GM12878 (cell line): Measurements from ENCODE around the gene TES. TPM values are rescaled to one million over a fixed set of nuclear protein-coding genes. Genes with fewer than 3 reads are reported as not detected.

Experiments
- ATAC-seq: fragments of 200-7000 bp; cut with Tn5 transposase; 3 replicates; pipeline ENCODE4 v1.9.1; 2020; ENCODE audit warnings: mild to moderate bottlenecking, moderate library complexity
- BruUV-seq: library from RNA; stranded (reverse); fragments of 400-500 nt; replicated peaks from 2 replicates; lab custom pipeline; 2021; lab: Mats Ljungman, UMichigan
- CTCF ChIA-PET: fragments of 300-600 bp; sonication (Branson Sonifier 250); formaldehyde crosslinking; extraction: SDS; loops from one replicate; lab custom pipeline; 2021; ENCODE audit warnings: inconsistent platforms; lab: Yijun Ruan, JAX
- POLR2A ChIA-PET: fragments of 350-600 bp; formaldehyde crosslinking; extraction: SDS; loops from one replicate; lab custom pipeline; 2021; ENCODE audit warnings: inconsistent platforms; lab: Charles Lee
- RAD21 ChIA-PET: fragments of 300-600 bp; sonication (Branson Sonifier 250); formaldehyde crosslinking; loops from one replicate; lab custom pipeline; 2023; ENCODE audit warnings: antibody characterized with exemption; ENCODE audit not compliant: unreplicated experiment; lab: Charles Lee
- SMC1A ChIA-PET: fragments of 300-600 bp; sonication (Branson Sonifier 250); formaldehyde crosslinking; loops from one replicate; lab custom pipeline; 2023; ENCODE audit not compliant: unreplicated experiment, uncharacterized antibody; lab: Charles Lee
- DNase-seq: peaks from one replicate; pipeline ENCODE4 v3.0.0-alpha.2; 2011; ENCODE audit warnings: low read depth, low spot score
- FAIRE-seq: peaks from 3 replicates; lab custom pipeline; 2011; peaks lifted over from hg19 to GRCh38; lab: Jason Lieb, UNC
- H2AFZ ChIP-seq: 2 replicates; pipeline ENCODE4 v1.6.0; 2011; ENCODE audit warnings: low read depth, low read length, control low read depth; ENCODE audit not compliant: control insufficient read depth
- H3K27ac ChIP-seq: 2 replicates; pipeline ENCODE4 v1.5.1; 2011; ENCODE audit warnings: control low read depth; ENCODE audit not compliant: control insufficient read depth, insufficient read depth
- H3K27me3 ChIP-seq, 2 experiments: replicated peaks in 1 of 2; 2 replicates each; pipeline versions ENCODE4 v1.6.0 to v1.6.1; 2011; ENCODE audit warnings: low read length in 1 of 2; ENCODE audit not compliant: control insufficient read depth in 2 of 2, insufficient read depth in 2 of 2
- H3K36me3 ChIP-seq, 2 experiments: 2 replicates each; pipeline ENCODE4 v1.5.1; 2011; ENCODE audit warnings: low read length in 1 of 2; ENCODE audit not compliant: control insufficient read depth in 2 of 2, insufficient read depth in 2 of 2
- H3K4me1 ChIP-seq: 2 replicates; pipeline ENCODE4 v1.6.1; 2011; ENCODE audit warnings: mild to moderate bottlenecking, low read length, moderate library complexity, mixed read lengths; ENCODE audit not compliant: control insufficient read depth, insufficient read depth
- H3K4me2 ChIP-seq: 2 replicates; pipeline ENCODE4 v1.6.0; 2011; ENCODE audit warnings: control low read depth; ENCODE audit not compliant: control insufficient read depth, insufficient read depth
- H3K4me3 ChIP-seq: fragments of 200-600 bp; sonication (generic); 2 replicates; pipeline ENCODE4 v1.5.1; 2016
- H3K79me2 ChIP-seq: 2 replicates; pipeline ENCODE4 v1.6.0; 2011; ENCODE audit warnings: low read length; ENCODE audit not compliant: control insufficient read depth, insufficient read depth
- H3K9ac ChIP-seq: 2 replicates; pipeline ENCODE4 v1.8.0; 2011; ENCODE audit warnings: low read length, control low read depth, mixed read lengths; ENCODE audit not compliant: control insufficient read depth, insufficient read depth
- H3K9me3 ChIP-seq: replicated peaks from 3 replicates; pipeline ENCODE4 v1.5.1; 2011; ENCODE audit warnings: mild to moderate bottlenecking, low read length; ENCODE audit not compliant: control insufficient read depth, insufficient read depth
- H4K20me1 ChIP-seq: 2 replicates; pipeline ENCODE4 v1.6.0; 2011; ENCODE audit not compliant: control insufficient read depth, insufficient read depth
- CBFB ChIP-seq: IDR thresholded peaks from 2 replicates; pipeline ENCODE4 v1.6.1; 2016; ENCODE audit warnings: antibody characterized with exemption, low read depth
- DPF2 ChIP-seq: fragments of 450-650 bp; IDR thresholded peaks from 2 replicates; pipeline ENCODE4 v1.6.1; 2017; ENCODE audit warnings: mild to moderate bottlenecking
- FOXK2 ChIP-seq: fragments of 450-650 bp; IDR thresholded peaks from 2 replicates; pipeline ENCODE4 v1.6.1; 2017; ENCODE audit warnings: mild to moderate bottlenecking, moderate library complexity
- MTA3 ChIP-seq: IDR thresholded peaks from 2 replicates; pipeline ENCODE4 v1.6.1; 2012; ENCODE audit warnings: low read length, inconsistent platforms, borderline replicate concordance
- NFIC ChIP-seq: IDR thresholded peaks from 2 replicates; pipeline ENCODE4 v1.6.1; 2012; ENCODE audit warnings: low read depth, mild to moderate bottlenecking, inconsistent platforms, low read length, moderate library complexity
- RBBP5 ChIP-seq: fragments of 200-600 bp; sonication (generic); conservative IDR thresholded peaks from 2 replicates; pipeline ENCODE4 v1.6.1; 2016
- SMAD1 ChIP-seq: fragments of 450-650 bp; IDR thresholded peaks from 2 replicates; pipeline ENCODE4 v1.6.1; 2018; ENCODE audit warnings: mild to moderate bottlenecking, low read depth; ENCODE audit not compliant: partially characterized antibody
- SP1 ChIP-seq: IDR thresholded peaks from one replicate; pipeline ENCODE4 v1.6.1; 2011; ENCODE audit warnings: low read depth, low read length
- SREBF2 ChIP-seq: IDR thresholded peaks from 2 replicates; pipeline ENCODE4 v1.6.1; 2012; ENCODE audit warnings: mild to moderate bottlenecking, low read length
- SRF ChIP-seq, 2 experiments: IDR thresholded peaks; 2 replicates each; pipeline ENCODE4 v1.6.1; 2011; ENCODE audit warnings: low read depth in 2 of 2, low read length in 2 of 2, mild to moderate bottlenecking in 1 of 2, moderate library complexity in 1 of 2
- TAF1 ChIP-seq: IDR thresholded peaks from 2 replicates; pipeline ENCODE4 v1.6.1; 2011; ENCODE audit warnings: mild to moderate bottlenecking, low read depth, low read length, borderline replicate concordance
- WRNIP1 ChIP-seq: IDR thresholded peaks from 2 replicates; pipeline ENCODE4 v1.6.1; 2011; ENCODE audit warnings: low read depth, low read length, improper control_type of control experiment, borderline replicate concordance
- ZBED1 ChIP-seq: IDR thresholded peaks from 2 replicates; pipeline ENCODE4 v1.6.1; 2016; ENCODE audit warnings: borderline replicate concordance
- in situ Hi-C: fragments of 300-500 bp; cut with MboI; formaldehyde crosslinking; loops from 9 replicates; pipeline ENCODE4 v1.14.3; 2018; ENCODE audit warnings: mixed read lengths
- intact Hi-C: fragments of 100-400 bp; cut with micrococcal nuclease; formaldehyde crosslinking; loops from one replicate; pipeline ENCODE4 v1.14.2; 2022; ENCODE audit not compliant: unreplicated experiment
- polyA plus RNA-seq, 11 experiments: library from polyadenylated mRNA; depleted of rRNA in 4 of 11; unstranded in 6 of 11; stranded (reverse) in 5 of 11; fragments of >200 nt; fragmentation: Nextera tagmentation in 4 of 11; fragmentation: Illumina TruSeq in 1 of 11; extraction: Ambion mirVana in 4 of 11; extraction: Trizol in 1 of 11; gene quantifications; 1 replicate in 1 of 11; 2 replicates in 10 of 11; pipeline versions ENCODE4 v1.2.1 to v1.2.3, GENCODE V29; 2011 to 2016; ENCODE audit warnings: inconsistent platforms in 2 of 11, missing spikeins in 2 of 11, low read depth in 1 of 11
- total RNA-seq, 4 experiments: library from RNA; depleted of rRNA in 3 of 4; stranded (reverse); fragments of >200 nt in 3 of 4; fragmentation: Illumina TruSeq in 1 of 4; extraction: Trizol in 1 of 4; gene quantifications; 2 replicates each; pipeline versions ENCODE4 v1.2.1 to v1.2.3, GENCODE V29; 2013 to 2021
- TF ChIP-seq, protein P1 (sequence below): fragments of 150-350 bp; IDR thresholded peaks from 2 replicates; pipeline ENCODE4 v1.6.1; 2016; ENCODE audit warnings: low read depth, low read length
- TF ChIP-seq, protein P2 (sequence below): IDR thresholded peaks from 2 replicates; pipeline ENCODE4 v1.6.1; 2012; ENCODE audit warnings: low read depth, low read length, improper control_type of control experiment
- TF ChIP-seq, protein P3 (sequence below): fragments of 450-650 bp; formaldehyde crosslinking; IDR thresholded peaks from 2 replicates; pipeline ENCODE4 v1.5.0; 2022; ENCODE audit warnings: mild to moderate bottlenecking, missing genetic modification characterization

The TES gene
- total and polyA plus RNA-seq, 10 of the 15 experiments (the other 5 are each of a cell fraction or from before 2014, with no cell fraction given): 31.2 to 77.5 (median 59.2) TPM

DNA sequence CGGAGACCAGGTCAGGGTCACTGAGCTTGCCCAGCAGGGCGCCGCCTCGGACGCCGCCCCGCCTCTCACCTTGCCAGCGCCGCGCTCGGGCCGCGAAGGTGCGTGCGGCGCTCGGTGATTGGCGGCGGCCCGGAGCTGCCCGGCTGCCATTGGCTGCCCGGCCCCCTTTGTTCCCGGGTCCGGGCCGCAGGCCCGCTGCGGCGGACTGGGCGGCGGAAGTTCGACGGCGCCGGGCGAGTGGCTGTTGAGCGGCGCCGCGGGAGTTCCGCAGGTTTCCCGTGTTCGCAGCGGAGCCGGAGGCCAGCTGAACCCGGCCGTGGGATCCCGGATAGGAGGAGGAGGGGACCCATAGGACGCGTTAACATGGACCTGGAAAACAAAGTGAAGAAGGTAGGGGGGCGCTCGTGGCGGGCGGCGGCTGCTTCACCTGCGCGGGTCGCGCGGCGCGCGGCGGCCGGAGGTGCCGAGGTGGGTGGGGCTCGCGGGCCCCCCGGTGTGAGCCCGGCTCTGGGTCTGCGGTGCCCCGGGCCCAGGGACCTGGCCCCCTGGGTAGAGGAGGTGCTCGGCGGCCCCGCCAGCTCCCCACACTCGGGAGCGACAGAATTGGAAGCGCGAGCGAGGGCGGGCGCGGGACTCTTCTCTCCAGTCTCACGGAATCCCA is at the start of gene TES (continued):
- TF ChIP-seq ZBED1: no peak

DNA sequence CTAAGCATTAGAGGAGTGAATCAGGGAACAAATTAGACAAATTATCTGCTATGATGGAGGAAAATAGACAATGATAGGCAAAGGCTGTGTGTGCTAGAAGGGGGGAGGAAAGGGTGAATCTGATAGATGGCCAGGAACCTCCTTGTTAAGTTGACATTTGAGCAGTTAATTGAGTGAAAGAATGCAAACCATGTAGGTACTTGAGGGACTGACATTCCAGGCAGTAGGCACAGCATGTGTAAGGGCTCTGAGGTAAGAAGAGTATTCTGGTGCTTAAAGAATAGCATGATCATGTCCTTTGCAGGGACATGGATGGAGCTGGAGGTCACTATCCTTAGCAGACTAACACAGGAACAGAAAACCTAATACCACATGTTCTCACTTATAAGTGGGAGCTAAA is 48.6 kb upstream of the TES start:
- intact Hi-C loops: no loop called here
- ChIA-PET SMC1A (interaction anchor here (0.6 to 1.6 kb wide), 2 partner anchors 74 to 1856 kb away, joined by 3 to 5 read pairs; no protein-coding TSS in a partner anchor), CTCF (interaction anchor here (2.4 to 3.6 kb wide), 3 partner anchors 9 to 74 kb away, joined by 6 to 19 read pairs (median 16); no protein-coding TSS in a partner anchor), POLR2A (no interaction called here), RAD21 (interaction anchor here (1.2 kb wide), 1 partner anchor 74 kb away, joined by 3 read pairs; no protein-coding TSS in a partner anchor)
- no TSS peak for BruUV-seq
- Histone ChIP-seq H2AFZ (no peak overlapping the region), H4K20me1 (no peaks in the 10 kb centered on the region), H3K4me1 (peaks cover 49% of the 10 kb centered on the region), H3K27me3 (no peaks in the 10 kb centered on the region), H3K4me3 (no peak overlapping the region), H3K9ac (no peak overlapping the region), H3K4me2 (no peak overlapping the region), H3K27ac (no peak overlapping the region), H3K79me2 (no peaks in the 10 kb centered on the region), H3K9me3 (no peaks in the 10 kb centered on the region; the same call in 2 of the 3 replicates), H3K36me3 (no peaks in the 10 kb centered on the region)
- no peak for FAIRE-seq
- in situ Hi-C loops: no loop called here
- no peak for DNase-seq
- ATAC-seq: no peak
- no peak for TF ChIP-seq WRNIP1
- no peak for TF ChIP-seq DPF2
- TF ChIP-seq SREBF2: no peak
- no peak for TF ChIP-seq FOXK2
- TF ChIP-seq, protein P1, sequence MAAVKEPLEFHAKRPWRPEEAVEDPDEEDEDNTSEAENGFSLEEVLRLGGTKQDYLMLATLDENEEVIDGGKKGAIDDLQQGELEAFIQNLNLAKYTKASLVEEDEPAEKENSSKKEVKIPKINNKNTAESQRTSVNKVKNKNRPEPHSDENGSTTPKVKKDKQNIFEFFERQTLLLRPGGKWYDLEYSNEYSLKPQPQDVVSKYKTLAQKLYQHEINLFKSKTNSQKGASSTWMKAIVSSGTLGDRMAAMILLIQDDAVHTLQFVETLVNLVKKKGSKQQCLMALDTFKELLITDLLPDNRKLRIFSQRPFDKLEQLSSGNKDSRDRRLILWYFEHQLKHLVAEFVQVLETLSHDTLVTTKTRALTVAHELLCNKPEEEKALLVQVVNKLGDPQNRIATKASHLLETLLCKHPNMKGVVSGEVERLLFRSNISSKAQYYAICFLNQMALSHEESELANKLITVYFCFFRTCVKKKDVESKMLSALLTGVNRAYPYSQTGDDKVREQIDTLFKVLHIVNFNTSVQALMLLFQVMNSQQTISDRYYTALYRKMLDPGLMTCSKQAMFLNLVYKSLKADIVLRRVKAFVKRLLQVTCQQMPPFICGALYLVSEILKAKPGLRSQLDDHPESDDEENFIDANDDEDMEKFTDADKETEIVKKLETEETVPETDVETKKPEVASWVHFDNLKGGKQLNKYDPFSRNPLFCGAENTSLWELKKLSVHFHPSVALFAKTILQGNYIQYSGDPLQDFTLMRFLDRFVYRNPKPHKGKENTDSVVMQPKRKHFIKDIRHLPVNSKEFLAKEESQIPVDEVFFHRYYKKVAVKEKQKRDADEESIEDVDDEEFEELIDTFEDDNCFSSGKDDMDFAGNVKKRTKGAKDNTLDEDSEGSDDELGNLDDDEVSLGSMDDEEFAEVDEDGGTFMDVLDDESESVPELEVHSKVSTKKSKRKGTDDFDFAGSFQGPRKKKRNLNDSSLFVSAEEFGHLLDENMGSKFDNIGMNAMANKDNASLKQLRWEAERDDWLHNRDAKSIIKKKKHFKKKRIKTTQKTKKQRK: no peak
- no peak for TF ChIP-seq RBBP5
- TF ChIP-seq SMAD1: no peak
- TF ChIP-seq, protein P2, sequence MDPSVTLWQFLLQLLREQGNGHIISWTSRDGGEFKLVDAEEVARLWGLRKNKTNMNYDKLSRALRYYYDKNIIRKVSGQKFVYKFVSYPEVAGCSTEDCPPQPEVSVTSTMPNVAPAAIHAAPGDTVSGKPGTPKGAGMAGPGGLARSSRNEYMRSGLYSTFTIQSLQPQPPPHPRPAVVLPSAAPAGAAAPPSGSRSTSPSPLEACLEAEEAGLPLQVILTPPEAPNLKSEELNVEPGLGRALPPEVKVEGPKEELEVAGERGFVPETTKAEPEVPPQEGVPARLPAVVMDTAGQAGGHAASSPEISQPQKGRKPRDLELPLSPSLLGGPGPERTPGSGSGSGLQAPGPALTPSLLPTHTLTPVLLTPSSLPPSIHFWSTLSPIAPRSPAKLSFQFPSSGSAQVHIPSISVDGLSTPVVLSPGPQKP: no peak
- TF ChIP-seq CBFB: no peak
- TF ChIP-seq ZBED1: no peak
- no peak for TF ChIP-seq TAF1
- no peak for TF ChIP-seq SRF (IDR thresholded peaks at IDR 0.05; ENCODE audit: low read depth in 2 of 2, low read length in 2 of 2)
- TF ChIP-seq MTA3: no peak
- no peak for TF ChIP-seq NFIC
- TF ChIP-seq, protein P3, sequence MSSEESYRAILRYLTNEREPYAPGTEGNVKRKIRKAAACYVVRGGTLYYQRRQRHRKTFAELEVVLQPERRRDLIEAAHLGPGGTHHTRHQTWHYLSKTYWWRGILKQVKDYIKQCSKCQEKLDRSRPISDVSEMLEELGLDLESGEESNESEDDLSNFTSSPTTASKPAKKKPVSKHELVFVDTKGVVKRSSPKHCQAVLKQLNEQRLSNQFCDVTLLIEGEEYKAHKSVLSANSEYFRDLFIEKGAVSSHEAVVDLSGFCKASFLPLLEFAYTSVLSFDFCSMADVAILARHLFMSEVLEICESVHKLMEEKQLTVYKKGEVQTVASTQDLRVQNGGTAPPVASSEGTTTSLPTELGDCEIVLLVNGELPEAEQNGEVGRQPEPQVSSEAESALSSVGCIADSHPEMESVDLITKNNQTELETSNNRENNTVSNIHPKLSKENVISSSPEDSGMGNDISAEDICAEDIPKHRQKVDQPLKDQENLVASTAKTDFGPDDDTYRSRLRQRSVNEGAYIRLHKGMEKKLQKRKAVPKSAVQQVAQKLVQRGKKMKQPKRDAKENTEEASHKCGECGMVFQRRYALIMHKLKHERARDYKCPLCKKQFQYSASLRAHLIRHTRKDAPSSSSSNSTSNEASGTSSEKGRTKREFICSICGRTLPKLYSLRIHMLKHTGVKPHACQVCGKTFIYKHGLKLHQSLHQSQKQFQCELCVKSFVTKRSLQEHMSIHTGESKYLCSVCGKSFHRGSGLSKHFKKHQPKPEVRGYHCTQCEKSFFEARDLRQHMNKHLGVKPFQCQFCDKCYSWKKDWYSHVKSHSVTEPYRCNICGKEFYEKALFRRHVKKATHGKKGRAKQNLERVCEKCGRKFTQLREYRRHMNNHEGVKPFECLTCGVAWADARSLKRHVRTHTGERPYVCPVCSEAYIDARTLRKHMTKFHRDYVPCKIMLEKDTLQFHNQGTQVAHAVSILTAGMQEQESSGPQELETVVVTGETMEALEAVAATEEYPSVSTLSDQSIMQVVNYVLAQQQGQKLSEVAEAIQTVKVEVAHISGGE (CRISPR knock-in tag): no peak
- TF ChIP-seq SP1: no peak
